ENCODE results near the gene ZNF554. TPM values are rescaled to one million over a fixed set of nuclear protein-coding genes. Genes with fewer than 3 reads are reported as not detected.

Gene ZNF554
- polyA plus RNA-seq, 1 experiment, result 2.0 TPM

- no peaks in the 10 kb centered on the region for H3K27me3 ChIP-seq (ENCODE audit: control insufficient read depth, insufficient read depth, low read length)
- H3K9me3 ChIP-seq (ENCODE audit: control insufficient read depth, insufficient read depth, low read length), result peaks cover 18% of the 10 kb centered on the region
- POLR2A ChIA-PET, result interaction anchor here (0.6 kb wide), 1 partner anchor 409 kb away, joined by 11 read pairs; no protein-coding TSS in a partner anchor
- TF ChIP-seq, protein P1, sequence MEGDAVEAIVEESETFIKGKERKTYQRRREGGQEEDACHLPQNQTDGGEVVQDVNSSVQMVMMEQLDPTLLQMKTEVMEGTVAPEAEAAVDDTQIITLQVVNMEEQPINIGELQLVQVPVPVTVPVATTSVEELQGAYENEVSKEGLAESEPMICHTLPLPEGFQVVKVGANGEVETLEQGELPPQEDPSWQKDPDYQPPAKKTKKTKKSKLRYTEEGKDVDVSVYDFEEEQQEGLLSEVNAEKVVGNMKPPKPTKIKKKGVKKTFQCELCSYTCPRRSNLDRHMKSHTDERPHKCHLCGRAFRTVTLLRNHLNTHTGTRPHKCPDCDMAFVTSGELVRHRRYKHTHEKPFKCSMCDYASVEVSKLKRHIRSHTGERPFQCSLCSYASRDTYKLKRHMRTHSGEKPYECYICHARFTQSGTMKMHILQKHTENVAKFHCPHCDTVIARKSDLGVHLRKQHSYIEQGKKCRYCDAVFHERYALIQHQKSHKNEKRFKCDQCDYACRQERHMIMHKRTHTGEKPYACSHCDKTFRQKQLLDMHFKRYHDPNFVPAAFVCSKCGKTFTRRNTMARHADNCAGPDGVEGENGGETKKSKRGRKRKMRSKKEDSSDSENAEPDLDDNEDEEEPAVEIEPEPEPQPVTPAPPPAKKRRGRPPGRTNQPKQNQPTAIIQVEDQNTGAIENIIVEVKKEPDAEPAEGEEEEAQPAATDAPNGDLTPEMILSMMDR (IDR thresholded peaks at IDR 0.05; ENCODE audit: low read depth, low read length), result no peak
- peak overlapping the region; percentile 78 for H3K4me3 ChIP-seq (ENCODE audit: low read depth, low read length)
- DNase-seq (ENCODE audit: low read depth, low spot score), result no peak
- H3K27ac ChIP-seq (ENCODE audit: low read depth, low read length), result no peak overlapping the region
- CTCF ChIA-PET, result interaction anchor here (1.8 kb wide), 1 partner anchor 68 kb away, joined by 5 read pairs; no protein-coding TSS in a partner anchor
These were observed 539 bp downstream of the ZNF554 start for GRCh38 chr19:2820112-2820702.

- H3K27me3 ChIP-seq (ENCODE audit: control insufficient read depth, insufficient read depth, low read length), result no peaks in the 10 kb centered on the region
- DNase-seq (ENCODE audit: low read depth, low spot score), result no peak
- TF ChIP-seq, protein P1 (IDR thresholded peaks at IDR 0.05; ENCODE audit: low read depth, low read length), result no peak
- H3K9me3 ChIP-seq (ENCODE audit: control insufficient read depth, insufficient read depth, low read length), result peaks cover 20% of the 10 kb centered on the region
- ChIA-PET CTCF (no interaction called here), POLR2A (no interaction called here)
- no peak overlapping the region for H3K27ac ChIP-seq (ENCODE audit: low read depth, low read length)
- no peak overlapping the region for H3K4me3 ChIP-seq (ENCODE audit: low read depth, low read length)
These were observed 3.2 kb downstream of the ZNF554 start for GRCh38 chr19:2822846-2823245.

DNA sequence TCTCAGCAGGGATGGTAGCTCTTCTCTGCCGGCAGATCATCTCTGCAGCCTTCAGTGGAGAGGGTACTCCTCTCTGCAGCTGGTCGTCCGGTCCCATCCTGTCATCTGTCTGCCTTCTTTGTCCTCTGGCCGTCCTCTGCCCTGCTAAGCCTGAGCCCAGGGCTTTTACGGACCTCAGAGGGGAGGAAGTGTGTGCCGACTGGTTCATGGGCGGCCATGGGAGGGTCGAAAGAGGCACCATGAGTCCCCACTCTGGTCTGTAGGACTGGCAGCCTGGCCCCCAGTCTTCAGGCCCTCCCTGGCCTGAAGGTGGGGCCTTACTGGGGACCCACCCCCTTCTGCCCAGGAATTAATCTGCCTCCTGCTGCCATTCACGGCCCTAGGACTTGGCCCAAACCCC lies 4.0 kb downstream of the ZNF554 start:
- POLR2A ChIA-PET, result no interaction called here
- CTCF ChIA-PET, result no interaction called here
- H3K27ac ChIP-seq (ENCODE audit: low read depth, low read length), result no peak overlapping the region
- H3K9me3 ChIP-seq (ENCODE audit: control insufficient read depth, insufficient read depth, low read length), result peaks cover 27% of the 10 kb centered on the region
- no peak for DNase-seq (ENCODE audit: low read depth, low spot score)
- no peak overlapping the region for H3K4me3 ChIP-seq (ENCODE audit: low read depth, low read length)
- no peaks in the 10 kb centered on the region for H3K27me3 ChIP-seq (ENCODE audit: control insufficient read depth, insufficient read depth, low read length)
- TF ChIP-seq, protein P1 (IDR thresholded peaks at IDR 0.05; ENCODE audit: low read depth, low read length), result no peak

- POLR2A ChIA-PET, result no interaction called here
- Histone ChIP-seq H3K27ac (ENCODE audit: low read depth, low read length) (no peak overlapping the region), H3K9me3 (ENCODE audit: control insufficient read depth, insufficient read depth, low read length) (peaks cover 32% of the 10 kb centered on the region), H3K27me3 (ENCODE audit: control insufficient read depth, insufficient read depth, low read length) (no peaks in the 10 kb centered on the region), H3K4me3 (ENCODE audit: low read depth, low read length) (no peak overlapping the region)
- DNase-seq (ENCODE audit: low read depth, low spot score), result no peak
- TF ChIP-seq, protein P1 (IDR thresholded peaks at IDR 0.05; ENCODE audit: low read depth, low read length), result no peak
- CTCF ChIA-PET, result no interaction called here
These were observed 4.5 kb downstream of the ZNF554 start for GRCh38 chr19:2824129-2824528.

- ChIA-PET POLR2A (no interaction called here), CTCF (no interaction called here)
- H3K9me3 ChIP-seq (ENCODE audit: control insufficient read depth, insufficient read depth, low read length), result peaks cover 58% of the 10 kb centered on the region
- no peaks in the 10 kb centered on the region for H3K27me3 ChIP-seq (ENCODE audit: control insufficient read depth, insufficient read depth, low read length)
- H3K4me3 ChIP-seq (ENCODE audit: low read depth, low read length), result no peak overlapping the region
- no peak for DNase-seq (ENCODE audit: low read depth, low spot score)
- TF ChIP-seq, protein P1 (IDR thresholded peaks at IDR 0.05; ENCODE audit: low read depth, low read length), result no peak
- H3K27ac ChIP-seq (ENCODE audit: low read depth, low read length), result no peak overlapping the region
These were observed 7.4 kb downstream of the ZNF554 start for GRCh38 chr19:2827022-2827421.

Measured in AG04450 (cell line).